PFSK-1 (cell line): ENCODE results near the gene NRP1.

Experiments
- FOXP2 ChIP-seq: optimal IDR thresholded peaks from 2 replicates; pipeline ENCODE3; 2011; ENCODE audit warnings: borderline replicate concordance, control low read depth, inconsistent platforms; ENCODE audit not compliant: insufficient read depth; ENCODE audit errors: extremely low read length, extremely low read depth
- POLR2AphosphoS5 ChIP-seq: IDR thresholded peaks from 2 replicates; pipeline ENCODE4 v1.6.1; 2012; ENCODE audit warnings: low read depth, mild to moderate bottlenecking, control low read depth, low read length, moderate library complexity
- REST ChIP-seq, 2 experiments: IDR thresholded peaks; 2 replicates each; pipeline versions ENCODE4 v1.6.1 to v1.8.0; 2011 to 2012; ENCODE audit warnings: low read depth in 2 of 2, low read length in 2 of 2, control low read depth in 1 of 2, inconsistent platforms in 1 of 2, mild to moderate bottlenecking in 1 of 2, moderate library complexity in 1 of 2; ENCODE audit not compliant: insufficient read depth in 1 of 2
- SIN3A ChIP-seq: IDR thresholded peaks from 2 replicates; pipeline ENCODE4 v1.6.1; 2012; ENCODE audit warnings: mild to moderate bottlenecking, low read length, moderate library complexity, borderline replicate concordance; ENCODE audit not compliant: insufficient read depth
- TAF1 ChIP-seq: IDR thresholded peaks from 2 replicates; pipeline ENCODE4 v1.6.1; 2012; ENCODE audit warnings: low read length, control low read depth, borderline replicate concordance; ENCODE audit not compliant: insufficient read depth

Gene NRP1

GRCh38 chr10:33272635-33273034 is 61.8 kb downstream of the NRP1 start:
- TF ChIP-seq SIN3A (no peak), FOXP2 (no peak)

- TF ChIP-seq FOXP2 (no peak), POLR2AphosphoS5 (no peak), SIN3A (no peak), REST (IDR thresholded peaks at IDR 0.05; ENCODE audit: insufficient read depth in 1 of 2, low read depth in 2 of 2, low read length in 2 of 2) (no peak), TAF1 (no peak)
Measured at GRCh38 chr10:33271969-33272583, 62.4 kb downstream of the NRP1 start.

- TF ChIP-seq POLR2AphosphoS5 = no peak
- TF ChIP-seq SIN3A = no peak
Measured at GRCh38 chr10:33270971-33271370, 63.5 kb downstream of the NRP1 start.

- TF ChIP-seq TAF1 (no peak), REST (IDR thresholded peaks at IDR 0.05; ENCODE audit: insufficient read depth in 1 of 2, low read depth in 2 of 2, low read length in 2 of 2) (no peak)
Measured at GRCh38 chr10:33267708-33268107, 66.8 kb downstream of the NRP1 start.

GRCh38 chr10:33265621-33266020 is 68.8 kb downstream of the NRP1 start:
- TF ChIP-seq POLR2AphosphoS5 = no peak

- TF ChIP-seq FOXP2 = no peak
- TF ChIP-seq TAF1 = no peak
Measured at GRCh38 chr10:33263453-33263852, 71.0 kb downstream of the NRP1 start.

- no peak for TF ChIP-seq SIN3A
- TF ChIP-seq REST (IDR thresholded peaks at IDR 0.05; ENCODE audit: insufficient read depth in 1 of 2, low read depth in 2 of 2, low read length in 2 of 2) = no peak
- no peak for TF ChIP-seq POLR2AphosphoS5
- no peak for TF ChIP-seq TAF1
- TF ChIP-seq FOXP2 = no peak
Measured at GRCh38 chr10:33262871-33263270, 71.6 kb downstream of the NRP1 start.

- TF ChIP-seq POLR2AphosphoS5 = no peak
- TF ChIP-seq SIN3A = no peak
- TF ChIP-seq TAF1 = no peak
- no peak for TF ChIP-seq REST (IDR thresholded peaks at IDR 0.05; ENCODE audit: insufficient read depth in 1 of 2, low read depth in 2 of 2, low read length in 2 of 2)
- no peak for TF ChIP-seq FOXP2
Measured at GRCh38 chr10:33260403-33261149, 73.9 kb downstream of the NRP1 start.
